NCI-H1436 treated with DMSO at 0.1 percent for 48 hours (cell line): ENCODE data around the gene SMIM5.
"Not testable (repeated sequence)": the region's sequence is repeated elsewhere in the genome, so short reads cannot be mapped to it uniquely, and the experiment has no call there.

Experiments used
- DNase-seq: peaks from one replicate; lab custom pipeline; 2025; lab: John Stamatoyannopoulos, UW

The SMIM5 gene

DNA sequence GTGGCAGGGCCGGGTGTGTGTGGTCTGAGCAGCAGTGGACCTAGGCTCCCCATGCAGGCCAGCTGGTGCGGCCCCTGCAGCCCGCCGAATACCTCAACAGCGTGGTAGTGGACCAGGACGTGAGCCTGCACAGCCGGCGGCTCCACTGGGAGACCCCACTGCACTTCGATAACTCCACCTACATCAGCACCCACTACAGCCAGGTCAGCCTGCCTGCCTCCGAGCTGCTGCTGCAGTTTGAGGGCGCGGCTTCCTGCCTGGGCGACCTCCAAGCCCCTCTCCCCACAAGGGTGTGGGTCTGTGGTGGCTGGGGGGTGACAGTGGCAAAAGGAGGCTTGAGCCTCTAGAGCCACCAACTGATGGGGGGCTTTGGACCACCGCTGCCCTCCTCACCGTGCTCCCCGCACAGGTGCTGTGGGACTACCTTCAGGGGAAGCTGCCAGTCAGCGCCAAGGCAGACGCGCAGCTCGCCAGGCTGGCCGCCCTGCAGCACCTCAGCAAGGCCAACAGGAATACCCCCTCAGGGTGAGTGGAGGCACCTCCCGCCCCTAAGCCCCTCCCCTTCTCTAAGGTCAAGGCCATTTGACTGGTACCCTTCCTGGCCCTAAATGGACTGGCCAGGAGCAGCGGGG lies 8.4 kb upstream of the SMIM5 start:
- DNase-seq: no peak

DNA sequence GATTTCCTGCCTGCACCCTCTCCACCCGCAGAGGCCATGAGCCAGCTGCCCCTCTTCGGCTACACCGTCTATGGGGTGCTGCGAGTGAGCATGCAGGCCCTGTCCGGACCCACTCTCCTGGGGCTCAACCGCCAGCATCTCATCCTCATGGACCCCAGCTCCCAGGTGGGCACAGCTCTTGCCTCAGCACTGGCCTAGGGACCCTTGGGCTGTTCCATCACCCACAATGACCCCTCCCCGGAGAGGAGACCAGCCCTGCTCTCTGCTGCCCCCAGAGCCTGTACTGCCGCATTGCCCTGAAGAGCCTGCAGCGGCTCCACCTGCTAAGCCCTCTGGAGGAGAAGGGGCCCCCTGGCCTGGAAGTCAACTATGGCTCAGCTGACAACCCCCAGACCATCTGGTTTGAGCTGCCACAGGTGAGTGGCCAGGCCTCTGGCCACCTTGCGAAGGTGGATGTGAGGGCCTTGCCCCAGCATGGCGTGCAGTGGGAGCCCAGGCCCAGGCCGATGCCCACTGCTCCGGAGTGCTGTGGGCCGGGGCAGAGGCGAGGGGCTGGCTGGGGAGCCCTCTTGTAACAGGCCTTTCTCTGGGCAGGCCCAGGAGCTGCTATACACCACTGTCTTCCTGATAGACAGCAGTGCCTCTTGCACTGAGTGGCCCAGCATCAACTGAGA lies 7.3 kb upstream of the SMIM5 start:
- DNase-seq: no peak

DNA sequence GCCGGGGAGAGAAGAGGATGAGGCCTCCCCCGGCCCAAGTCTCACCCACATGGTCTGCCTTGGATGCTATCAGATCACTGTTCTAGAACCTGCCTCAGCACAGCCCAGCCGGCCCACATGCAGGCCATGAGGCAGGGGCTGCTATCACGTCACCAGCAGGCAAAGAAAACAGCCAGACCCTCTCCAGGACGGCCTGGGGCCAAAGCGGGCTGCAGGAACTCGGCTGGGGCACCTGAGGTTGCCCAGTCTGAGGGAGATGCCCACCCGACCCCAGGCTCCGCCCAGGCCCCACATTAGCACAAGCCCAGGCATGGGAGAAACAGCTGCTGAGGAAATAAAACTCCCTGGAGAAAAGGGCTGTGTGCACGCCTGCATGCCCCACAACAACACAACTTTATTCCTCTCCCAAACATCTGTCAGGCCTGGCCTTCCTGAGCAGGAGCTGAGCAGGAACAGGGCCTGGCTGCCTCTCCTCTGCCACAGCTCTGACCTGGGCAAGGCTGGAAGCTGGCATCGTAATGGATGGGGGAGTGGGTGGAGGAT lies 6.7 kb upstream of the SMIM5 start:
- DNase-seq: no peak

DNA sequence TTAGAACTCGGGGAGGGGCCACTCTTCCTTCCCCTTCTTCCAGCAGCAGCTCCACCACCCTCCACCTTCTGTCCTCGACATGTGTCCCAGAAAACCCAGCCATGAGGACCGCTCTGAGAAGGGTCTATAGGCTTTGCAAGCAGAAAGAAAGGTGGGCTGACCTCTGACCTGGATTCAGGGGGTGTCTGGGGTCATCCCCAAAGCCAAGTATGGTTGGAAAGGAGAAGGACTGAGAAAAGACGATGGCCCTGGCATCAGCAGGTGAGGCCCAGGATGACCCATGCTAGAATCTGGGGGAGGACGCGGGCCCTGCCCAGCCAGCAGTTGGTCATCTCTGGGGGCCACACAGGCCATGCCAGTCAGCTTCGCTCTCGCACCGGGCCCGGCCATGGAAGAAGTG lies 6.1 kb upstream of the SMIM5 start:
- DNase-seq: no peak

DNA sequence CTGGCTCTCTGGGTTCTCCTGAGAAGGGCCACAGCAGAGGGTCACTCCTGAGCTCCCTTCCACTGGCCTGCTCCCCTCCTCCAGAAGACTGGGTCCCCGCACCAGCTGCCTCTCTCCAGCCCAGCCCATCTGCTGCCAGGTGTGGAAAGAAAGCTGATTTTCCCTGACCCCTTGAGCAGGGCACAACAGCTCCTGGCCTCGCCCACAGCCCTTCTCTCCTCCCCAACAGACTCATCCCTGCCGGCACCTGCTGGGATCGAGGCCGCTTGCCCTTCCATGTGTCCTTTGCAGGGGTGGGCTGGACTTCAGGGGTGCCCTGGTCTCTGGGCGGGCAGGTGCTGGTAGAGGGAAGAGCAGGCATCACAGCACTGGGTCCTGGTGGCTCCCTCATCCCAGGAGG lies 4.8 kb upstream of the SMIM5 start:
- no peak for DNase-seq

DNA sequence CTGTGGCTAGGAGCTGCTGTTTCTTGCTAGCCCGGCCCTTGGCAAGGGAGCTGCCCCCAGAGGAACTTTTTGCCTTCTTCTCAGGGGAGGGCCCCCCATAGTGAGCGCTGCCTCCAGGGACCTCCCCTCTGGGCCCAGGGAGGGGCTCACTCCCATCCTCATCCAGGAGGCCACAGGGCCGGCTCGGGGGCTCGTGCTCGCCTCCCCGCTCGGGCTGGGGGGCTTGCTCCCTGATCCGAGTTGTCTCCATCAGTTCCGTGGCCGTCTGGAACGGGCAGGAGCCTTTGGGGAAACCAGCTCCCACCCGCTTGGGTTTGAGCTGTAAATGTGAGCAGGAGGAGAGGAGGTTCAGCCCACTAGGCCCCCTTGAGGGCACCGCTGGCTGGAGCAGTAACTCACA lies 4.1 kb upstream of the SMIM5 start:
- no peak for DNase-seq

DNA sequence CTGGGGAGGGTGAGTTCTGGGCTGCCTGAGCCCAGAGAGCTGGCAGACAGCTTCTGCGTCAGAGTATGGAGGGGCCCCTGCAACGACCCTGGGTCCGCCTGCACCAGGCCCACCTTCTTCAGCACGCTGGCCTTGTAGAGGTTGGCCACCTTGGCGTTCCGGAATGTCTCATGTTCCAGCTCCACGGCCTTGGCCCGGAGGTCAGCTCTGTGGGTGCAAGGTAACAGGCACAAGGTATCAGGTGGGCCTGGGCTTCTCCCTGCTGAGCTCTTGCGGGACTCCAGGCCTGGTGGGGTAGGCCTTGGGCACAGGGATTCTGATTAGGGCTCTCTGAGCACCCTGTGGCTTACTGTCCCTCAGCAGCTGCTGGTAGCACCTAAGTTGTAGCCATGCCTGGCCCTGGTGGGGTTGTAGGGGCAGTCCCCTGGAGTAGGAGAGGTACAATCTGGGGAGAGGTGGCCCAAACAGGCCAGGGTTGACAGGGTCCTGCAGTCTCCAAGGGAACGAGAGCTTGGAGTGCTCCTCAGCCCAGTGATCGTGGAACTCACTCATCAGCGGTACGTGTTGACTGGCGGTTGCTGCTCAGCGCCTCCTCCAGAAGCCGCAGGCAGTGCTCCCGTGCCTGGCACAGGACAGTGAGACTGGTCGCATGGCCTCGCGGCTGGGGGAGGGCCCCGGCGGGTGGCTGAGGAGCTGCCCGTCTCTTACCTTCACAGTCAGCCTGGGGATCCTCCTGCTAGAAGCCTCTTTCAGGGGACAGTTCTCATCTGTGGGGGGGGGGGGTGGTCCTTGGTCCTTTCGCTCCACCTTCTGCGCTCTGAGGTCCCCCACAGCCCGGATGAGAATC lies 2.9 kb upstream of the SMIM5 start:
- DNase-seq: no peak

DNA sequence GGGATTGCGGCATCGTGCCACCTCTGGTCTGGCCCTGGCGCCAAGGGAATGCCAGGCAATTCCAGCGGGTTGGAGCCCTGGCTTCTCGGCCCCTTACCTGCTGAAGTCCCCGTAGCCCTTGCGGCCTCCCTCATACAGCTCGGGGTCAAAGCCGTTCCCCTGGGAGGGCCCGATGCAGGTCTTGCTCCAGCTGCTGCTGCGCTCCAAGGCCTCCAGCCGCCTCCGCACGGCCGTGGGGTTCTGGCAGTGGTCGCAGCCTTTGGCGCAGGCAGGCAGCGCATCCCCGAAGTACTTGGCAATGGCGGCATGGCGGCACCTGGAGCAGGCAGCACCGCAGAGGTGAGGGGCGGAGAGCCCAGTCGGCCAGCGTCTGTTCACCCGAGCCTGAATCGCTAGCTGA lies 1.9 kb upstream of the SMIM5 start:
- DNase-seq: no peak

DNA sequence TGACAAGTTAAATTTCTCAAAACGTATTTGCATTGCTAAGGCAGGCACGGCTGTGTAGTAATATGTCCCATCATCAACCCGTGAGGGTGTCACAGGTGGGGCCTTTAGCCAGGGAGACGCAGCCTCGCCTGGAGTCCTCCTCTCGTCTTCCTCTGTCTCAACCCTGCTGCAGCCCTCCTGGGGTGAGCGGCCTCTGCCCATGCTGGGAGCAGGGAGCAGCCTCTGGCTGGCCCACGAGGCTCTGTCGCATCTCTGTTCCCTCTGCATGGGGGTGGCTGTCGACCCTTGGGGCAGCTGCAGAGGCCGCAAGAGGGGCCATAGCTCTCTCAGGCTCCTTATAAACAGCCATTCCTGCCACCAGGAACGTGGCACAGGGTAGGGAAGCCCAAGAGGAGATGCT lies 806 bp upstream of the SMIM5 start:
- no peak for DNase-seq

DNA sequence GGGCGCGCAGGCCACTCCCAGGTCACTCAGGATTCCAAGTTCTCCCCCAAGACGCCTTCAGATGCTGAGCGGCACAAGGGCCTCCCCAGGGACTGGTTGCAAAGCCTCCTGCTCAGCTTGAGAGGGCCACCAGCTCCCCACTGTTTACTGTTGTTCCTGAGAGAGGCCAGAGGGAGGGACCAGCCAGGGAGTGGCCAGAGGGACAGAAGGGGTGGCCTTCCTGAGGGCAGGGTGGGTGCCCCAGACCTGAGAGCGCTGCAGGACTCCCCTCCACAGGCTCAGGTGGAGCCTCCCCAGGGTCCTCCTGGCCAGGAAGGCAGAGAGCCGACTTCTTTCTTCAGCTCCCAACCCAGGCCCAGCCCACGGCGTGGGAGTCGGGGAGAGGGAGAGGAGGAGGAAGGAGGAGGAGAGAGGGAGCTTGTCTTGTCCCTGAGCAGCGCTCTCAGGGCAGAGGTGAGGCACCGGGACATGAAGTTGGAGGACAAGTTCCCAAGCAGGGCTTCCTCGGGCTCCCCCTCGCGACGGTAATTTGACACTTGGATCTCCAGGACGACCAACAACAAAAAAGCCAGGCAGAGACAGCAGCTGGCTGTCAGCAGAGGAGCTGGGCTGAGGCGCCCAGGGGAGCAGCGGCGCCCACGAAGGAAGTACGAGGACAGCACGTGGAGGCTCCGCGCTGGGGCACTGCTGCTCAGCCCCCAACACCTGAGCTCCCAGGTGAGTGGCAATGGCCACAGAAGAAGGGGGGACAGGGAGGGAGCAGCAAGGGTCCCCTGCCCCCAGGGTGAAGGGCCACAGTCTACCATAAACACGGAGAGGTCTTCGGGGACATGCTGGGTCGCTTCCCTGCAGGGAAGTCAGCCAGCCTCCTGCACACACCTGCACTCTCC lies 497 bp downstream of the SMIM5 start:
- peak; percentile 52 for DNase-seq

DNA sequence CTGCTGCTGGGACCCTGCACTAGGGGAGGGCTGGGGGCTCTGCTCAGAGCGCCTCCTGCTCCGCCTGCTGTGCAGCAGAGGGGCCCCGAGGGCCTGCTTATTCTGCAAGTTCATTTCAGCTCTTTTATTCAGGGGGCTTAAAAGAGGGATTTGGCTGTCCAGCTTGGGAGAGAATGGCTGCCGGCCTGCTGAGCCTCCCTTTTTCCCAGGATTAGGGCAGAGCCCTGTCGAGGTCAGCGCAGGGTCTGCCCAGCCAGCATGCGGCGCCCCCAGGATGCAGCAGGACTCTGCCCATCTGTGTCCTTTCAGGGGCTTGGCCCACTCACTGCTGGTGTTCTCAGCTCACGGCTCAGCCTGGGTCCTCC lies 1.1 kb downstream of the SMIM5 start:
- no peak for DNase-seq

DNA sequence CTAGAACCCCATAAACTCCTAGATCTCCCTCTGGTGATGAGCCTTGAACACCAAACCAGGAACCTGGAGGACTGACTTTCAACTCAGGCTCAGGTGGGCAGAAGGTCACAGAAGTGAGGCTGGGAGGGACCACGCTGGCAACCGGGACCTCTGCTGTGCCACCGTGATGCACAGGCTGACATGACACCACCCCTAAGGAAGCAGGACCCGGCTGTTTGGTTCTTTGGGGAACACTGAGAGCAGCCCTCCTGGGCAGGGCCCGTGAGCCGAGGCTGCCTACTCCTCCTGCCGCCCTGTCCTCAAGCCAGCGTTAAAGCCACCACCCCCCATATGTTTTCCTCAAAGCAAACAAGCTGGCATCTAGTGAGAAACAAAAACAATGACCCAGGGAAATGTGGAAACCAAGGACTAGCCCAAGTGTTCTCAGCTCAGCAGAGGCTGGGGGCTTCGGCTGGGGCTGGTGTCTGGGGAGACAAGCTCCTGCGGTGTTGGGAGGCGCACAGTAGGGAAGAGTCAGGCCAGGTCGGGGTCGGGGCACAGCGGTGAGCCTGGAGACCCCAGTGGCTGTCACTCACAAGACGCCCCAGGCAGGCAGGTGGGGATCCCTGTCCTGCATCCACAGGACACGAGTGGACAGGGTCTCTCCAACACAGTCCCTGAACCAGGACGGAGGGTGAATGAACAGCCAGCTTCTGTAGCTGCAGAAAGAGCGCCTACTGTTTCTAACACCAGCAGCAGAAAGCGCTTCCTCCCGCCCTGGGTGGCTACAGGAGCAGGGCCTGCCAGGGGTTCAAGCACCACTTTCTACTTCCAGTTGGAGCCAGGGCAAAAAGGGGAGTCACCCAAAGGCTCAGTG lies 1.7 kb downstream of the SMIM5 start:
- DNase-seq: no peak

DNA sequence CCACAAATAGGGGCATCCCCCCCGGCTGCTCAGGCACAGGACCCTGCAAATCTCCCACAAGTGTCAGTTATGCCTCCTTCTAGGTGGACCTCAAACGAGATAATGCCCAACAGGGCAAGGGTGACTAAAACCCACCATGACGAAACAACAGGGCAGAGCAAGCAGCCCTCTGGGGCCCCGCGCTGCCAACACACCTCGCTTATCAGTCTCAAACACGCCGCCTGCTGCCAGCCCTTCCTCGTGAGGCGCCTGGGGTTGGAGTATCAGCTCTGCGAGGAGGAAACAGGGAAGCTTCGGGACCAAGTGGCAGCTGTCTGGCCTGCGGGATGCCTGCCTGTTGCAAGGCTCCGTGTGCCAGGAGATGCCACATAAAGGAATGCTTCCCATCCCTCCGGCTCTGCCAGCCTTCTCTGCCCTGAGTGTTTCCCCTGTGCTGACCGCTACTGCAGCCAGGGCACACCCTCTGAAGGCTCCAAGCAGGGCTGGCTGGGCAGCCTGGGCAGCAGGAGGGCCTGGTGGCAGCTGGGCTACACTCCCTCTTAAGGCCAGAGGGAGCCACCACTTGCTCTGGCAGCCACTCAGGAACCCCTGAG lies 2.5 kb downstream of the SMIM5 start:
- no peak for DNase-seq

DNA sequence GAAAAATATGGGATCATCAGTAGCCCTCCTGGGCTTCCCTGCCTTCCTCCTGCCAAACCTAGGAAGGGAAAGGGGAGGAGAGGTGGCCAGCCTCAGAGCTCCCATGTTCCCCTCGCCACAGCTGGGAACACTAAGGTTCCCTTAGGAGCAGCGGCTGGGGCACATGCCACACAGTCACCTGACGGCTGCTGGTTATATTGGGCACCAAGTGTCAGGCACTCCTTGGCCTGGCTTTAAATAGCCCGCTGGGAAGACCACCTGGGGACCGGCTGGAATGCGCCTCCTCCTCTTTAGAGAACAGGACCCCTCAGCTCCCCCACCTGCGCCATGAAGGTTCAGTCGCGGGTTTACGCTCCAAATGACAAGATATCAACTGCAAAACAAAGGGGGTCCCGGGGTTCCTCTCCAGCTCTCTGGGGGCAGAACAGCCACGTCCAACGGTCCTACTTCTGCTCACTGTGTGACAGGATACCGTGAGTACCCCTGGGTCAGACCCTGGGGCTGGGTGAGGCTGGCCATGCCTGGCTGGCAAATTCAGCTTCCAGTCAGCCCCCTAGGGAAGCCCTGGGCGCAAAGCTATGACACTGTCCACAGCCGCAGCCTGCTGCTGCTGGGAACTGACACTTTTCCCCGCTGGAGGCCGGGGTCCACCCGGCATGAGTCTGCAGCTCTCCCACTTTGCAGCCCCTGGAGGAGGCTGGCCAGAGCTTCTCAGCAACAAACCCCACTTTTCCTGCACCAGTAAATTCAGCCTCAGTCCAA lies 3.3 kb downstream of the SMIM5 start:
- DNase-seq: no peak

DNA sequence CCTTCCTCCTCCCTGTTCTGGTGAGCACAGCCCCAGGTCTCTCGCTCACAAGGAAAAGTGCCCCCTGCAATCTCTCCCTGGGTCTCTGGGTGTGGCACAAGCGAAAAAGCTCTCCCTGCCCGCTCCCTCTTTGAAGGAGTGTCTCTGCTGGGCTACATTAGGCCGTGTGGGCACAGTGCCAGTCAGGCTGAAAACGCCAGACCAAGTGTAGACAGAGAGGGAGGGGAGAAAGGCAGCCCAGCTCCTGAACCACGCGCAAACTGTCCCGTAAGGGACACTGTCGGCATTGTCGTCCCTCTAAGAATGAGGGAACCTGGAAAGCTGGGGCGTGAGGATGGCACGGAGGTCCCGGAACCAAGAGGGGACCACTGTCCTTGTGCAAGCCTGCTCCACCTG lies 3.9 kb downstream of the SMIM5 start:
- no peak for DNase-seq

DNA sequence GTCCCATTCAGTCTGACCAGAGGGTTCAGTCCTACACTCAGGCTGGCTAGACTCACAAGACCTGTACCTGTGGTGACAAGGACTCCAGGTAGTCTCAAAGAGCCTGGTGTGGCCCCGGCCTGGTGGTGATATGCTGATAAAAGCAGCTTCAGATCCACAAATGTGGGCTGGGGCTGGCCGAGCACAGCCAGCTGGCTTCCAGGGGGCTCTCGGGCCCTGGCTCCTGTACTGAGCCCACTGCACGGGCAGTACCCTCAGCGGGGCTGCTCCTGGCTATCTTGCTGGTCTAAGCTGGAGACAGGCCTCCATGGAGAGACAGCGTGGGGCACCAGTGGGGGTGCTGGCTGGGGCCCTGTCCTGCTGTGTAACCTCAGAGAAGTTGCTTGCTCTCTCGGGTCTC lies 4.3 kb downstream of the SMIM5 start:
- DNase-seq: no peak

DNA sequence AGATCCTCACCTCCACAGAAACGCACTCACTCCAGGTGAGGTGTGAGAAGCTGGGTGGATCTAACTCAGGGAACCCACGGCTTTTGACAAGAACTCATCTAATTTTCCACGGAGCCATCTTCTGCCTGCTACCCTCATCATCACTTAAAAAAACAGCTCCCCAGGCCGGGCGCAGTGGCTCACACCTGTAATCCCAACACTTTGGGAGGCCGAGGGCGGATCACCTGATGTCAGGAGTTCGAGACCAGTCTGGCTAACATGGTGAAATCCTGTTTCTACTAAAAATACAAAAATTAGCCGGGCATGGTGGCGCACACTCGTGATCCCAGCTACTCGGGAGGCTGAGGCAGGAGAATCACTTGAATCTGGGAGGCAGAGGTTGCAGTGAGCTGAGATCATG lies 4.8 kb downstream of the SMIM5 start:
- DNase-seq: not testable (repeated sequence)

DNA sequence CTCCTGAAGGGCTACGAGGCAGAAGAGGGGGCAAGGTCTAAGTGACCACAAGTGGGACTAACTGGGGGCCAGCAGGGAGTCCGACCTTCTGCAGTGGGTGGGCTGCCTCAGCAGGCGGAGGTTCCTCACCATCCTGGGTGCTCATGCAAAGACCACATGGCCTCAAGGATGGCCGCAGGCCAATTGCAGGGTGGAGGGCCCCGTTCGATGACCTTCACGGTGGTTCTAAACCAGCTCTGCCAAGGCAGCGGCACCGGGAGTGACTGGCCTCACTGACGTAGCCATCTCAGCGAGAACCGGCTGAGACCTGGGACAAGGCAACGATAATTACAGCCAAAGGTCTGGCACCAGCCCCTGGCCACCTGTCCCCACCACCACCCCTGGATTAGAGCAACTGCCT lies 5.7 kb downstream of the SMIM5 start:
- no peak for DNase-seq

DNA sequence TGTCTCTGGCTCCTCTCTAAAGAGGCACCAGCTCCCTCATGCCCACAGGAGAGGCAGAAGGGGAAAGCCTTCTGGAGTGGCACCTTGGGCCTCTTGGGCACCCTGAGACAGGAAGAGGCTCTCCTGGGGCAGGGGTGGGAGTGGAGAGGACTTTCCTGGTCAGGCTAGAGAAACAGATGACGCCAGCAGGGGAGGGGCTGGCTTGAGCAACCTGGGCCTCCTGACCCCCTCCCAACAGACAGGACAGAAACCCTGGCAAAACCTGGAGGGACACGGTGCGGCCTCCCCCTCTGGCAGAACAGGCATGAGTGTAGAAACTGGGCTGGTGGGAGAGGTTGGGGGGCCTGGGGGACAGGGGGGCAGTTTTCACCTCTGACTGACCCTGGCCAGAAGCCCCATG lies 6.1 kb downstream of the SMIM5 start:
- DNase-seq: no peak
